IMR-90 (cell line): ENCODE results near the gene WSB2.

Experiments
- CTCF ChIP-seq: conservative IDR thresholded peaks from 2 replicates; pipeline ENCODE4 v1.5.1; 2012; ENCODE audit warnings: mild to moderate bottlenecking, low read depth, low read length, improper control_type of control experiment
- ELK1 ChIP-seq: fragments of 150-350 bp; IDR thresholded peaks from 2 replicates; pipeline ENCODE4 v1.6.1; 2016; ENCODE audit warnings: low read depth, mild to moderate bottlenecking, low read length, moderate library complexity, borderline replicate concordance
- MXI1 ChIP-seq: IDR thresholded peaks from 2 replicates; pipeline ENCODE4 v1.6.1; 2012; ENCODE audit warnings: low read depth, mild to moderate bottlenecking, low read length, moderate library complexity, borderline replicate concordance
- POLR2A ChIP-seq: IDR thresholded peaks from 2 replicates; pipeline ENCODE4 v1.6.1; 2012; ENCODE audit warnings: mild to moderate bottlenecking, low read depth, low read length
- RAD21 ChIP-seq: IDR thresholded peaks from 2 replicates; pipeline ENCODE4 v1.6.1; 2012; ENCODE audit warnings: low read length, improper control_type of control experiment
- RCOR1 ChIP-seq: IDR thresholded peaks from 2 replicates; pipeline ENCODE4 v1.6.1; 2012; ENCODE audit warnings: mild to moderate bottlenecking, low read length, improper control_type of control experiment; ENCODE audit not compliant: insufficient replicate concordance
- RFX5 ChIP-seq: IDR thresholded peaks from 2 replicates; pipeline ENCODE4 v1.8.0; 2012; ENCODE audit warnings: low read depth, mild to moderate bottlenecking, low read length, moderate library complexity
- SMC3 ChIP-seq: fragments of 150-350 bp; IDR thresholded peaks from 2 replicates; pipeline ENCODE4 v1.6.1; 2016; ENCODE audit warnings: low read depth, mild to moderate bottlenecking, antibody characterized with exemption, low read length, moderate library complexity
- TF ChIP-seq, protein P1 (sequence below): fragments of 150-350 bp; IDR thresholded peaks from 2 replicates; pipeline ENCODE4 v1.6.1; 2017; ENCODE audit warnings: mild to moderate bottlenecking, antibody characterized with exemption, low read length, low read depth

- TF ChIP-seq CTCF = no peak
- TF ChIP-seq RCOR1 = no peak
- no peak for TF ChIP-seq POLR2A
- TF ChIP-seq RFX5 = no peak
- no peak for TF ChIP-seq RAD21
- no peak for TF ChIP-seq MXI1
- no peak for TF ChIP-seq SMC3
- no peak for TF ChIP-seq ELK1
- TF ChIP-seq, protein P1, sequence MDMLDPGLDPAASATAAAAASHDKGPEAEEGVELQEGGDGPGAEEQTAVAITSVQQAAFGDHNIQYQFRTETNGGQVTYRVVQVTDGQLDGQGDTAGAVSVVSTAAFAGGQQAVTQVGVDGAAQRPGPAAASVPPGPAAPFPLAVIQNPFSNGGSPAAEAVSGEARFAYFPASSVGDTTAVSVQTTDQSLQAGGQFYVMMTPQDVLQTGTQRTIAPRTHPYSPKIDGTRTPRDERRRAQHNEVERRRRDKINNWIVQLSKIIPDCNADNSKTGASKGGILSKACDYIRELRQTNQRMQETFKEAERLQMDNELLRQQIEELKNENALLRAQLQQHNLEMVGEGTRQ = no peak
Measured at GRCh38 chr12:118053071-118053985, 7.7 kb downstream of the WSB2 start.
